HG03378 (cell line): ENCODE results near the gene PRDM5.
"Not testable (repeated sequence)": the region's sequence is repeated elsewhere in the genome, so short reads cannot be mapped to it uniquely, and the experiment has no call there.

Source experiments
- ATAC-seq: cut with Tn5 transposase; IDR thresholded peaks from one replicate; pipeline ENCODE4 v1.9.1; 2021; ENCODE audit warnings: mild to moderate bottlenecking, moderate library complexity; ENCODE audit not compliant: unreplicated experiment

The PRDM5 gene

DNA sequence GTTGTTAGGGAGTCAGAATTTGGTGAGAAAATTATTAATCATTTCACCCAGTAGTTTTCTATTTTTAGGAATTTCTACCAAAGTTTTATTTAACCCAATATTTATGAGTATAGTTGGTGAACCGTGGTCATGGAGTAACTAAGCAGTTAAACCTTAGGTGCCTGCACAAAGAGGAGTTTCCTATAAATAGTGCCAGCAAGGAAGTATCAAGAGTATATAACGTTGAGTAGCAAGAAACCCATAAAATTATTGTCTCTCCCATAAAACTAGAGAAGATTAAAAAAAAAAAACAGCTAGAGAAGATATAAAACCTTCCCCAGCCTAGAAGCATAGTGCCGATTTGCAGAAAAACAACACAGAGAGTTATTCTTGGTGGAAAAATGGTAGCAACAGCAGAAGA is 158.9 kb downstream of the PRDM5 start:
- no peak for ATAC-seq

DNA sequence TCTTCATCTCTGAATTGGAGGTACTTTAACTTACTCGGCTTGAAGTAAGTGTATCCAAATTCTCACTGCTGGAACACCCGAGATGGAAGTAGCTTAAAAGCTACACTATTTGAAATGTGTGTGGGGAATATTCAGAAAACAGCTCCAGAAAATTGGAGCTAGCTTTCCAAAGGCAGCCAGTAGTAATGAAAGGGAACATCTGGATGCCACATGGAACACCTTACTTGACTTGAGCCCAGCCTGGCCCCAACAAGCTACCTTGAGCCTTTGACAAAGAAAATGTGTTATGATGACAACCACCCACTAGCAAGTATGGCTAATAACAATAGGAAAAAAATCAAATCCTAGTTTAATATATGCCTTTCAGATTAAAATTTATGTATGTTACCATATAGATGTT is 161.5 kb downstream of the PRDM5 start:
- no peak for ATAC-seq

DNA sequence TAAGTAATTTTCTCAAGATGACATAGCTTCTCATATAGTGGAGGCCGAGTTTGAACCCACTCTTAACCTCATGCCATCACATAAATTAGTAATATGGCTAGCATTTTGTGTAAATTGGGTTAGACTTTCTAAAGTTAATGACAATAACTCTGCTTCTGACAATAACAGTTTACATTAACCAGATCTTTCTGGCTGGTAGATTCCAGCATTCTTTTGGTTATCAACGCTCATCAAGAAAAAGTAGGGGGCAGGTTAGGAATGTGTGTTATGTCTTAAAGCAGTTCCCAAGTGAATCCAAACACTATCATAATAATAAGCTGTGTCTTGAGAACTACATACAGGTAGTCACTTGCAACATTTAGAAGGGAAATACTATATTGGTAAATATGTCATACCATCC is 162.5 kb downstream of the PRDM5 start:
- no peak for ATAC-seq

DNA sequence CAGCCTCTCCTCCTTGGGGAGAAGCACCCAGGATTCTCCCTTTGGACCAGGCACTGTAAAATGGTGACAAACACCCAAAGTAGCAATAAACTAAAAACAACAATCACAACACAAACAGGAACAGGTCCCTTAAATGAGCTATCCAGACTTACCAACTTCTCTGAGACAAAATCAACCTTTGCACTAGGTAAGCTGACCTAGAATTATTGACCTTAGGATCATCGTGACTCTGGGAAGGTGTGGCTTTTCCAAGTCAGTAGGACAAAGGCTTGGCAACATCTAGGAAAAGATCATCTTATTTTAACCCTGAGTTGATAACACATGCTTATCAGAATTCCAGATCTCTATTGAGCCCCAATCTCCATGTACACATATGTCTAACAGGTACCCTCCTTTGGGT is 166.7 kb downstream of the PRDM5 start:
- no peak for ATAC-seq

- ATAC-seq, result no peak
These were observed 167.9 kb downstream of the PRDM5 start for GRCh38 chr4:120754590-120754989.

DNA sequence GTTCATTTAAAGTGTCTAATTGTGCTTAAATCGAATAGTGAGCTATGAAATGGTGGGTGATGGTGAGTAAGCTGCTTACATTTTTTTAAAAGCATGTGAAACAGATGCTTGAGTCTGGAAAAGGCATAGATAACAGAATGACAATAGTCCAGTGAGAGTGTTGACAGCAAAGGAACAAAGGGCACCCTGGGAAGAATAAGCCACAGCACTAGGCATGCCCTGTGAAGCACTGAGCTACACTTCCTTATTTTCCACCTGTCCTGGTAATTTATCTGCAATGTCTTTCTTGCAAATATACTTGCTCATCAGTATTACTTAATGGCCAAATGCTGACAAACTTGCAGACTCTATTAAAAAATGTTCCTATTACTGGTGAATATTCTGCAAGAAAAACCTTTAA is 168.7 kb downstream of the PRDM5 start:
- no peak for ATAC-seq

DNA sequence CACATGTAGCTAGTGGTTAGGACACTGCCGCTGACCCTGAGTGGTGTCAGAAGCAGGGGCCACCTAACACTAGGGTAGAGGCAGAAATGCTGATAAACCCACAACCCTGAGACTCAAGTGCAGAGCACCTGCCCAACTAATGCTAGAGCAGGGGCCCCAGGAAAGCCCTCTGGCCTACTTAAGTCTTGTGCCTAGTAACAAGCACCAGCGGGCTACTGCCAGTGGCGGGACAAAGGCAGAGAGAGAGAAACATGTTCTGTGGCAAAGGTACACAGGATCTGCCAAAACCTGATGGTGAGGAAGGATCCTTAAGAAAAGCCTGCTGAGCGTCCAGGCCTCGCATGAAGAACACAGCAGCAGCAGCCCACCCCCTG is 172.4 kb downstream of the PRDM5 start:
- ATAC-seq, result peak; percentile 1

DNA sequence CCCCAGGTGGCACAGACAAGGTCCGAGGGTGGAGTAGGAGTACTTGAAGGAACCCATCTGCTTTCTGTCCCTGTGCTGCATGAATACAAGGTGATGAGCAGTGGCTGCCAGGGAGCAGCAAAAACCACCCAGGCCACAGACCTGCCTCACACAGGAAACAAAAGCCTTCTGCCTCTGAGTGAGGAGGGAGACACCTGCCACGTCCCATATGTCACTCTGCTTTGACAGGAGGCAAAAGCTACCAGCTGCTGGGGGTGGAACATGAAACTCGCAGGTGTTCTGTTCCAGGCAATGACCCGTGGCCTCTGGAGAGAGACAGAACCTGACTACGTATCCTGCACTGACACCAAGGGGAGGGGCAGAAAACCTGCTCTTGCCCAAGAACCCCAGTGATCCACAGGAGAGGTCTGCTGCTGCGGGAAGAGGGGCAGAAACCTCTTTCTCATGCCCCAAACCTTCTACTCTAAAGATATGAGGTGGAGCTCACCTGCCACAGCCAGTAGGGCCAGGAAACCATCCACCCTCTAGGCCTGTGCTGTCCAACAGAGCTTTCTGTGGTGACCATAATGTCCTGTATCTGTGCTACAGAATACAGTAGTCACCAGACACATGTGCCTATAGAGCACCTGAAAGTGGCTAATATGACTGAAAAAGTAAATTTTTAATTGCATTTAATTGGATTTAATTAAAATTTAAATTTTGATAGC is 172.9 kb downstream of the PRDM5 start:
- peak; percentile 97 for ATAC-seq

DNA sequence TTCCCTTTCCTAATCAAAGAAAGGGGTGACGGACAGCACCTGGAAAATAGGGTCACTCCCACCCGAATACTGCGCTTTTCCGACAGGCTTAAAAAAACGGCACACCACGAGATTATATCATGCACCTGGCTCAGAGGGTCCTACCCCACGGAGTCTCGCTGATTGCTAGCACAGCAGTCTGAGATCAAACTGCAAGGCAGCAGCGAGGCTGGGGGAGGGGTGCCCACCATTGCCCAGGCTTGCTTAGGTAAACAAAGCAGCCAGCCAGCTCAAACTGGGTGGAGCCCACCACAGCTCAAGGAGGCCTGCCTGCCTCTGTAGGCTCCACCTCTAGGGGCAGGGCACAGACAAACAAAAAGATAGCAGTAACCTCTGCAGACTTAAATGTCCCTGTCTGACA is 180.9 kb downstream of the PRDM5 start:
- not testable (repeated sequence) for ATAC-seq

GRCh38 chr4:120736312-120736711 is 186.2 kb downstream of the PRDM5 start:
- no peak for ATAC-seq

DNA sequence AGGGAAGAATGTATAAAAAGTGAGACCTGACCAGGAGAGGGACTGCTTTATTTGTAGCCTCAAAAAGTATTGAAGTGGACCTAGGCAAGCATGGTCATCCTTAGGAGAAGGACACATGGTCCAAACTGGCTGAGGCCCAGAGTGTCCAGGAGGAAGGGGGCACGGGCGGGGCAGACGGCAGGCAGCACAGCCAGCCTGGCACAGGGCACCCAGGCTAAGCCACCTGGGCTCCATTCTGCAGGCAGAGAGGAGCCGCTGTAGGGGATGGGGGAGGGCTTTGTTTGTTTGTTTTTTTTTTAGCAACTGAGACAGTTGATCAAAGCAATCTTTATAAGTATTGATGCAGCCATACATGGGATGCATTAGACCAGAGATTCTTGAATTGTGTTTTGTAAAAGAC is 188.6 kb downstream of the PRDM5 start:
- no peak for ATAC-seq

GRCh38 chr4:120733054-120733453 is 189.5 kb downstream of the PRDM5 start:
- no peak for ATAC-seq

GRCh38 chr4:120731561-120731960 is 191.0 kb downstream of the PRDM5 start:
- ATAC-seq, result no peak

DNA sequence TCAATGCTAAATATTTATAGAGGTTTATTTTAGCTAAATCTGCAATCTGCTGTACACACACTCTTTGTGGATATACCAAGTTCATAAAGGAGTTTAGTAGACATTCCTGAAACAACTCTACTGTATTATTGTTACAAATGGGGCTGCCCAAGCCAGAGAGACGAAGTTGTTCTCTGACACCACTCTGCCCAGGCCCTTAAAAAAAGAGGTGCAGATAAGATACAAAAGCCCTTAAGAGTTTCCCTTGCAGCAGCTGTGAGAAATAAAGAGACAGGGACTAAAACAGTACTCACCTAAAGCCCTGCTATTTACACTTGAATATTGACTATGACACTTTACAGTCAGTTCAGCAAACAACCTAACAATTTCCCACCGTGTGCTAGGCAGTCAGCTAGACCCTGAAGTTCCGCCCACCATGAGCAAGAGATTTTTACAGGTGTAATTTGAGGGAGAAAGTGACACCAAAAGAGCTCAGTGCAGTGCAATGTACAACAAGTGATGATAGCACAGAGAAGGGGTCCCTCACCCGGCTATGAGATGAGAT is 191.7 kb downstream of the PRDM5 start:
- ATAC-seq, result no peak

GRCh38 chr4:120728892-120729675 is 193.4 kb downstream of the PRDM5 start:
- no peak for ATAC-seq

GRCh38 chr4:120725639-120726580 is 196.6 kb downstream of the PRDM5 start:
- ATAC-seq, result no peak

GRCh38 chr4:120724656-120725055 is 197.9 kb downstream of the PRDM5 start:
- ATAC-seq, result no peak

DNA sequence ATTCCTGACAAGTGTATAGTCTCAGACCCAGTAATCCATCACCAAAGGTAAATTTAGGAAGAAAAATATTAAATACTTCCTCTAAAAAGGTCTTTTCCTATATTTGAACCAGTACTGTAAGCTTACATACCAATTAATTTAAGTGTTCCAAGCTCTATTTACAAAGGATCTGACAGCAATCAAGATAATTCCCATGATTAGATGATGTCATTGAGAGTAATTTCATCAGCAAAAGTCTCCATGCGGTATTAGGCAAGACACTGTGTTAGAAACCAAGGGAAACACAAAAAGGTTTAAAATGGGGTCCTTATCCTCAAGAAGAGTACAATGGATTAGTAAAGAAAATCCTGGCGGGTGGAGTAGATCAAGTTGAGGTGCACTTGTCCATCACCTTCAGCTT is 198.5 kb downstream of the PRDM5 start:
- ATAC-seq, result no peak

DNA sequence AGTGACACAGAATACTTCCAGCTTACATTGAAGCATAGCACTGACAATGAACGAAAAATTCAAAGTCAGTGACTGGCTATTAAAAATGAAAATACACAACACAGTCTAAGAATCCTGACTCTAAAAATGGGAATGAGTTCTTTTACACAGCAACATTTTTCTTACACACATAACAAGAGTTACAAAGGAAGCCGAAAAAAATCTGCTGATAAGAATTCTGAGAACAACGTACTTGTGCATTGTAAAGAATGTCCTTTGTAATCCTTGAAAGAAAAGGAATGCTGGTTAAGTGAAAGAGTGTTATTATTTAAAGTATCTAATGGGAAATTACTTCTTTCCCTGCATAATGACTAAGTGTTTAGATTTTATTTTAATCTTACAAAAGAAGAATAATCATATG is 199.4 kb downstream of the PRDM5 start:
- ATAC-seq, result no peak

DNA sequence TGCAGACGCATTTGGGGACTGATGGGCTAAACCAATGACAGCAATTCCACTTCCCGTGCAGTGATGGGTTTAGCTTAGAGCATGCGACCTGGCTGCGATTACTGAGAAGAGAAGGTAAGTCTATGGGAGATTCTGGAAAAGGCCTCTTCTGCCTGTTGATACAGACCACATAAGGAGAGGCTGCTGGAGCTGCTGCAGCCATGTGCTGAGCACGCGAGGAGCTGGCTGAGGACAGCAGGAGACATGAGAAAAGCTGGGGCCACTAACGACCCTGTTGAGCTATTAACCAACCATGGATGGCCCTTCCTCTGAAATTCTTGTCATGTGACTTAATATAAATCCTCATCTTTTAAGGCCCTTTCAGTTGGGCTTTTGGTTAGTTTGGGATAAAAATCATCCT is 199.9 kb downstream of the PRDM5 start:
- ATAC-seq, result no peak

DNA sequence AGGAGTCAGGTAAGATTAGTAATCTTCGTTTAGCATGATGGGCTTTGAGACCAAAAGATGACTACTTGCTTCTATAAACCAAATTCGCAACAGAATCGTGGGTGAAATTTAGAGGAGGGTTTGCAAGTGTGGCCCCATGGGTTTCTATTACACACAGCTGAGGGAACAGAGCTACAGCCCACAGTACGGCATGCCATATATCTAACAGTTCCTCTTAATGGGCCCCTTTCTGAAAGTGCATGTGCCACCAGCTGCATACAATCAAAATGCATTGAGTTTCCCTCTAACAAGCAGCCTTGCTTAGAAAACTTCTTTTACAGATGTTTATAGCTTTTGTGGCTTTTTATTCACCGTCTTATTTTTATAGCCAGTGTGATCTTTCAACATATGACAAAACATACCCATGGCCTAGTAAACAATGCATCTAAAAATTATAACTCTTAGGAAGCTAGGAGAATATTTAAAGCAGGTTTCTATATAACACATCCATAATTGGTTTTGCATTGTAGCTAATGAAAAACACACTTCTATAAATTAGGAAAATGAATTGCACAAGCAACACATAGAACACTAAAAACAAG is 202.1 kb downstream of the PRDM5 start:
- ATAC-seq, result no peak
